Measurements from ENCODE around the gene PTPRN2.

DNA sequence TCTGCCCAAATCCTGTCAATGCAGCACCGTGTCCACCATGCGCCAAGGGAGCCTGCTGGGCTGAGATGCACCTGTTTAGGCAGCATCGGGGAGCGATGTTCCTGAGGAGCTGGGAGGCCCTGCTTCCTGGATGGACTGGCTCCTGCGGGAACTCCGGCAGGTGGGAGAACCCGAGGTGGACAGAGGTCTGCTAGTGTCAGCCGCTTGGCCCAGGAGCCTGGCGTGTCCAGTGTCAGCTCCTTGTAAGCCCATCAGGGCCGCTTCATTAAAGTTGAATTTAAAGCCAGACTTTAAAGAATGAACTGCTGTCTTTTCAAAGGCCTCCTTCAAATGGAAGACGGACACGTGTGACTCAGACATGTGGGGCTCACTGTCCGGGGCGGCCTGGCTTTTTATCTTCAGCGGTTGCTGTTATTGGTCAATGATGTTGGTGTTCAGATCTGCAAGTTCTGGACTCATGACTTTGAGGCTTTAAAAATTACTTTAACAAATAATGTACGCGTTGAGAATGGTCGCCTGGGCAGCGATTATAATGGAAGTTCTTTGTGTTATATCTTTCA lies 828.3 kb downstream of the PTPRN2 start:
- TF ChIP-seq, protein P1, sequence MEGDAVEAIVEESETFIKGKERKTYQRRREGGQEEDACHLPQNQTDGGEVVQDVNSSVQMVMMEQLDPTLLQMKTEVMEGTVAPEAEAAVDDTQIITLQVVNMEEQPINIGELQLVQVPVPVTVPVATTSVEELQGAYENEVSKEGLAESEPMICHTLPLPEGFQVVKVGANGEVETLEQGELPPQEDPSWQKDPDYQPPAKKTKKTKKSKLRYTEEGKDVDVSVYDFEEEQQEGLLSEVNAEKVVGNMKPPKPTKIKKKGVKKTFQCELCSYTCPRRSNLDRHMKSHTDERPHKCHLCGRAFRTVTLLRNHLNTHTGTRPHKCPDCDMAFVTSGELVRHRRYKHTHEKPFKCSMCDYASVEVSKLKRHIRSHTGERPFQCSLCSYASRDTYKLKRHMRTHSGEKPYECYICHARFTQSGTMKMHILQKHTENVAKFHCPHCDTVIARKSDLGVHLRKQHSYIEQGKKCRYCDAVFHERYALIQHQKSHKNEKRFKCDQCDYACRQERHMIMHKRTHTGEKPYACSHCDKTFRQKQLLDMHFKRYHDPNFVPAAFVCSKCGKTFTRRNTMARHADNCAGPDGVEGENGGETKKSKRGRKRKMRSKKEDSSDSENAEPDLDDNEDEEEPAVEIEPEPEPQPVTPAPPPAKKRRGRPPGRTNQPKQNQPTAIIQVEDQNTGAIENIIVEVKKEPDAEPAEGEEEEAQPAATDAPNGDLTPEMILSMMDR (conservative IDR thresholded peaks at IDR 0.05) = no peak
- no peak; the same call in 1 of the 2 replicates for TF ChIP-seq EZH2 (IDR thresholded peaks at IDR 0.05; ENCODE audit: low read depth)

Data from PC-9 (cell line).